DOHH2 (cell line): ENCODE measurements around the gene ARX.

Source experiments
- H3F3A ChIP-seq: fragments of 200-600 bp; sonication (generic), shearing (Covaris generic); 2 replicates; pipeline ENCODE4 v1.6.0; 2016; ENCODE audit warnings: antibody characterized with exemption, mild to moderate bottlenecking; ENCODE audit not compliant: control insufficient read depth, insufficient read depth
- H3K27ac ChIP-seq: fragments of 200-600 bp; sonication (generic); 2 replicates; pipeline ENCODE4 v1.5.1; 2014; ENCODE audit warnings: low read depth, mild to moderate bottlenecking, low read length, moderate library complexity
- H3K27me3 ChIP-seq: fragments of 200-600 bp; sonication (generic); 2 replicates; pipeline ENCODE4 v1.6.1; 2014; ENCODE audit warnings: mild to moderate bottlenecking, low read length, mixed read lengths; ENCODE audit not compliant: control insufficient read depth
- H3K36me3 ChIP-seq: fragments of 200-600 bp; sonication (generic); 2 replicates; pipeline ENCODE4 v1.6.1; 2014; ENCODE audit warnings: mild to moderate bottlenecking, low read length, moderate library complexity, mixed read lengths; ENCODE audit not compliant: control insufficient read depth
- H3K4me1 ChIP-seq: fragments of 200-600 bp; sonication (generic); 2 replicates; pipeline ENCODE4 v1.6.1; 2014; ENCODE audit warnings: mild to moderate bottlenecking, low read length, mixed read lengths; ENCODE audit not compliant: control insufficient read depth
- H3K4me2 ChIP-seq: fragments of 200-600 bp; sonication (generic); 2 replicates; pipeline ENCODE4 v1.6.0; 2014; ENCODE audit warnings: mild to moderate bottlenecking, low read length, moderate library complexity
- H3K4me3 ChIP-seq: fragments of 200-600 bp; sonication (generic); 2 replicates; pipeline ENCODE4 v1.5.1; 2014; ENCODE audit warnings: mild to moderate bottlenecking, low read length, mixed read lengths
- H3K79me2 ChIP-seq: fragments of 200-600 bp; sonication (generic); 2 replicates; pipeline ENCODE4 v1.6.1; 2014; ENCODE audit warnings: mild to moderate bottlenecking, low read length, mixed read lengths; ENCODE audit not compliant: control insufficient read depth
- H3K9me2 ChIP-seq: fragments of 200-600 bp; sonication (generic); replicated peaks from 2 replicates; pipeline ENCODE4 v1.6.1; 2014; ENCODE audit warnings: mild to moderate bottlenecking, low read length, mixed read lengths; ENCODE audit not compliant: control insufficient read depth
- H3K9me3 ChIP-seq: fragments of 200-600 bp; sonication (generic); 2 replicates; pipeline ENCODE4 v1.6.1; 2014; ENCODE audit warnings: antibody characterized with exemption, low read length, mixed read lengths; ENCODE audit not compliant: control insufficient read depth, insufficient read depth
- H4K20me1 ChIP-seq: fragments of 200-600 bp; sonication (generic); 2 replicates; pipeline ENCODE4 v1.6.0; 2014; ENCODE audit warnings: low read depth, mild to moderate bottlenecking, antibody characterized with exemption, low read length, moderate library complexity; ENCODE audit not compliant: control insufficient read depth, insufficient read depth
- CTCF ChIP-seq: fragments of 200-600 bp; sonication (generic); IDR thresholded peaks from one replicate; pipeline ENCODE4 v1.5.1; 2014; ENCODE audit warnings: antibody characterized with exemption, mild to moderate bottlenecking, low read depth, low read length; ENCODE audit not compliant: poor library complexity, severe bottlenecking
- EZH2phosphoT487 ChIP-seq: fragments of 200-600 bp; sonication (generic); IDR thresholded peaks from 2 replicates; pipeline ENCODE4 v1.6.1; 2017; ENCODE audit warnings: borderline replicate concordance, mild to moderate bottlenecking, antibody characterized with exemption, low read length, moderate library complexity, mixed read lengths

The ARX gene

GRCh38 chrX:24979081-24979480 is 36.7 kb downstream of the ARX start:
- Histone ChIP-seq H3K4me3 (no peak overlapping the region), H3K9me2 (no peaks in the 10 kb centered on the region), H3K36me3 (peaks cover 3% of the 10 kb centered on the region; the same call in 1 of the 2 replicates), H3K9me3 (no peaks in the 10 kb centered on the region), H3F3A (no peaks in the 10 kb centered on the region), H4K20me1 (no peaks in the 10 kb centered on the region), H3K4me1 (no peaks in the 10 kb centered on the region), H3K27me3 (no peaks in the 10 kb centered on the region), H3K27ac (no peak overlapping the region), H3K4me2 (no peak overlapping the region), H3K79me2 (no peaks in the 10 kb centered on the region)
- TF ChIP-seq CTCF (no peak), EZH2phosphoT487 (no peak)

GRCh38 chrX:24969812-24970211 is 46.0 kb downstream of the ARX start:
- no peak overlapping the region for H3K4me2 ChIP-seq
- no peaks in the 10 kb centered on the region for H3K9me2 ChIP-seq
- H3K4me1 ChIP-seq = no peaks in the 10 kb centered on the region
- H3K27me3 ChIP-seq = no peaks in the 10 kb centered on the region
- no peaks in the 10 kb centered on the region for H4K20me1 ChIP-seq
- H3F3A ChIP-seq = no peaks in the 10 kb centered on the region
- H3K9me3 ChIP-seq = no peaks in the 10 kb centered on the region
- no peak overlapping the region for H3K4me3 ChIP-seq
- no peaks in the 10 kb centered on the region for H3K36me3 ChIP-seq
- H3K27ac ChIP-seq = no peak overlapping the region
- TF ChIP-seq CTCF = no peak
- no peak for TF ChIP-seq EZH2phosphoT487
- H3K79me2 ChIP-seq = no peaks in the 10 kb centered on the region

- Histone ChIP-seq H3K4me3 (no peak overlapping the region), H3K79me2 (no peaks in the 10 kb centered on the region), H3K9me2 (no peaks in the 10 kb centered on the region), H3K27ac (no peak overlapping the region), H4K20me1 (no peaks in the 10 kb centered on the region), H3K36me3 (no peaks in the 10 kb centered on the region), H3K4me2 (no peak overlapping the region), H3F3A (no peaks in the 10 kb centered on the region), H3K4me1 (no peaks in the 10 kb centered on the region), H3K9me3 (no peaks in the 10 kb centered on the region), H3K27me3 (no peaks in the 10 kb centered on the region)
- no peak for TF ChIP-seq EZH2phosphoT487
- no peak for TF ChIP-seq CTCF
These were observed 50.4 kb downstream of the ARX start for GRCh38 chrX:24965372-24965771.

GRCh38 chrX:24963823-24964222 is 51.9 kb downstream of the ARX start:
- no peaks in the 10 kb centered on the region for H3K4me1 ChIP-seq
- no peak overlapping the region for H3K27ac ChIP-seq
- H3K4me2 ChIP-seq = no peak overlapping the region
- H3K79me2 ChIP-seq = no peaks in the 10 kb centered on the region
- H3F3A ChIP-seq = no peaks in the 10 kb centered on the region
- no peaks in the 10 kb centered on the region for H3K36me3 ChIP-seq
- TF ChIP-seq EZH2phosphoT487 = no peak
- TF ChIP-seq CTCF = no peak
- no peak overlapping the region for H3K4me3 ChIP-seq
- no peaks in the 10 kb centered on the region for H4K20me1 ChIP-seq
- no peaks in the 10 kb centered on the region for H3K9me3 ChIP-seq
- no peaks in the 10 kb centered on the region for H3K9me2 ChIP-seq
- no peaks in the 10 kb centered on the region for H3K27me3 ChIP-seq
